HS-5 (cell line): ENCODE results near the gene KCNK6.

ENCODE experiments used
- DNase-seq: peaks from one replicate; pipeline ENCODE4 v3.0.0-alpha.2; 2012; ENCODE audit warnings: low read depth

The KCNK6 gene

DNA sequence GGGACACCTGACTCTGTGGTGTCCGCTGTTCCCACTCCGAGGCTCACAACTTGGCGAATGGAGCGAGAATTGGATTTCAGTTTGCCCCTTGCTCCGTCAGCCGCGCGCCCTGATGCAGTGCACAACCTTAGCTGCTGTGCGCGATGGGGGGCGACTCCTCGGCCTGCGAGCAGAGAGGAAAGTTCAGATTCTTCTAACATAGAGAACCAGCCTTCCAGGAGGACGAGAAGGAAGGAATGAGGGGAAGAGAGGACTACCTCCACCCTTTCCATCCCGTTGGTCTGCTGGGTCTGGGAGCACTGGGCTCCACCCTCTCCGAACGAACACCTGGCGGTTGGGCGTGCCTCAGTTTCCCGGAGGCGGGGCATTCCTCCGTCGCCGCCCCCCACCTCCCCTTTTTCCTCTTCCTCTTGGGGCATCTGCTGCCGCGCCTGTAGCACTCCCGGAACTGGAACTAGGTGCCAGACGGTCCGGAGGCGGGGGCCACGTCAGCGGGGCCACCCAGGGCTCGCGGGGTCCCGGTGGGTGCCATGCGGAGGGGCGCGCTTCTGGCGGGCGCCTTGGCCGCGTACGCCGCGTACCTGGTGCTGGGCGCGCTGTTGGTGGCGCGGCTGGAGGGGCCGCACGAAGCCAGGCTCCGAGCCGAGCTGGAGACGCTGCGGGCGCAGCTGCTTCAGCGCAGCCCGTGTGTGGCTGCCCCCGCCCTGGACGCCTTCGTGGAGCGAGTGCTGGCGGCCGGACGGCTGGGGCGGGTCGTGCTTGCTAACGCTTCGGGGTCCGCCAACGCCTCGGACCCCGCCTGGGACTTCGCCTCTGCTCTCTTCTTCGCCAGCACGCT, at the start of gene KCNK6:
Gene KCNK6 (plus strand): TSS at position 425 of the 838 bp plus-strand sequence. CDS start 106 bp downstream, at position 531.
- no peak for DNase-seq

DNA sequence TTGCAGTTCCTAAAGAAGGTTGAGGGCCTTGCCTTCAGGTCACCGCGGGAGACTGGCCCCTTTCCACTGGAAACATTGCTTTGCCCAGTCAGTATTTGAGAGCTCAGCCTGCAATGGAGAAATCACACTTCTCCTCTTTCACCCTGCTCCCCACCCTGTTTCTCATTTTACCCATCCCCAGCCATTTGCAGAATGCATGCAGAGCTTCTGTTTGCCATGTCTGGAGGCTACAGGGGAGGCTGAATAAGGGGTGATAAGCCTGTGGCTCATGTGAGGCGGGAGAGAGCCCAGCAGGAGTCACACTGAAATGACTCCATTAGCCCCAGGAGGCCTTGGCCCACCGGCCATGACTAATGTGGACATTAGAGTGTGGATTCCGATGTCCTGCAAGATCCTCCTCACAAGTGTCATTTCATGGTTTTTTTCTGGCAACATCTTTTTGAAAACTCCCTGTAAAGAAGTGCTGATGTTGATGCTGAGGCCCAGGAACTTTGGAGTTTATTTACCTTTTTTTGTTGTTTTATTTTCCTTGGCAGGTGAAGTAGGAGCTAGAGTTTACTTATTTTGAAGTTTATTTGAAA, 49.0 kb upstream of the KCNK6 start:
- no peak for DNase-seq

DNA sequence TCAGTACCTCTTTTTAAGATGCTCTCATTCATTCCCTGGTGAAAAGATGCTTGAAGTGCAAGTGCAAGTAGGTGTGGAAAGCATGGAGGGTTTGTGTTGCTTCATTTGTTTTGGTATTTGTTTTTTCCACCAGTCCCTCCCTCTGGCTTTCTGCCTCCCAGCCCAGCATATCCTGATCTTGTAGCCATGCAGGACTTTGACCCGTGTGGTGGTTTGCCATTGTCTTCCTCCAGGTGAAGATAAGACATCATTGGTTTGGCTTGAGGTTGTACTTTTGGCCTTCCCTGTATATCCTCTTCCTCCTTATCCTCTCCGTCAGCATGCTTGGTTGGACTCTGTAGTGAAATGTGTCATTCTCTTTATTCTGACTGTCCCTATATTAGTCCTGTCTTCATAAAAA, 46.1 kb upstream of the KCNK6 start:
- DNase-seq, result no peak

DNA sequence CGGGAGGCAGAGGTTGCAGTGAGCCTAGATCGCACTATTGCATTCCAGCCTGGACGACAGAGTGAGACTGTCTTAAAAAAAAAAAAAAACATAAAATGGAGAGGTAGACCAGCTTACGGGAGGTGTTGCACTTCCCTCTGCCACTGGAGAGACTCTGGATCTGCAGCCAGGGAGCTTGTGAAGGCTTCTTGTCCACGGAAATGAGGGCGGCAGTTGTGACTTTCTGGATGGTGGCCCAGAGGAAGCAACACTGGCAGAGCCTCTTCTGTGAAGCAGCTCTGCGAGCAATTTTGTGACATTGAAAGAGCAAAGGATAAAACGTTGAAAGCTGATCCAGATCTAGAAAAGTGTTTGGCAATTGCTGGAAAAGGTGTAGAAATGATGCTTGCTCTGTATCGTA, 44.9 kb upstream of the KCNK6 start:
- no peak for DNase-seq

DNA sequence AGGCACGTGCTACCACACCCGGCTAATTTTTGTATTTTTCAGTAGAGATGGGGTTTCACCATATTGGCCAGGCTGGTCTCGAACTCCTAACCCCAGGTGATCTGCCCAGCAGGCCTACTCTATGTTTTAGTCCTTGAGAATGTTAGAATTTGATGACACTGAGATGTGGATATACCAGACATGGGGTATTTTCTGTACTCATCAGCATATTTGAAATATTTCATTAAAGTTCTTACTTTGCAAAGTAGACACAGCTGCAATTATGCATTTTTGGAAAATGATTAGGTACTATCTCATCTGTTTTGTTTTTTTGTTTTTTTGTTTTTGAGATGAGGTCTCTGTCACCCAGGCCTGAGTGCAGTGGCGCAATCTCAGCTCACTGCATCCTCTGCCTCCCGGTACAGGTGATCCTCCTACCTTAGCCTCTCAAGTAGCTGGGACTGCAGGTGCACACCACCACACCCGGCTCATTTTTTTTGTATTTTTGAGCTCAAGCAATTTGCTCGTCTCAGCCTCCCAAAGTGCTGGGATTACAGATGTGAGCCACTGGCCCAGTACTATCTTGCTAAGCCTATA, 42.6 kb upstream of the KCNK6 start:
- no peak for DNase-seq

DNA sequence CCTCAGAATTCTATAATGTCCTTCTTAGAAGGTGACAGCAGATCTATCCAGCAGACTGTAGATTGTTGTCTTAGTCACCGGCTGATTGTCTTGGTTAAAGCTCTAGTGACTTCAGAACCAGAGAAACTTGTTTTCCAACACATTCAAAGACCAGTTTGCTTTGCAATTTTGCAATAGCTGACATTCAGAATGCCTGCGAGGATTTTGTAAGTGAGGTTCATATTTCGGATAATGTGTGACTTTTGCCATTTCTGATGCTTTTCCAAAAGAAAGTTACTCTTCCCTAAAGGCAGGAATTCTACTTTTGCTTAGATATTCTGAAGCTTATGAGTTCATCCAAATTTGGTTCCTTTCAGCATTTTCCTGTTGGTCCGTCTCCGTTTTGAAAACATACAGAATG, 42.1 kb upstream of the KCNK6 start:
- DNase-seq, result no peak

DNA sequence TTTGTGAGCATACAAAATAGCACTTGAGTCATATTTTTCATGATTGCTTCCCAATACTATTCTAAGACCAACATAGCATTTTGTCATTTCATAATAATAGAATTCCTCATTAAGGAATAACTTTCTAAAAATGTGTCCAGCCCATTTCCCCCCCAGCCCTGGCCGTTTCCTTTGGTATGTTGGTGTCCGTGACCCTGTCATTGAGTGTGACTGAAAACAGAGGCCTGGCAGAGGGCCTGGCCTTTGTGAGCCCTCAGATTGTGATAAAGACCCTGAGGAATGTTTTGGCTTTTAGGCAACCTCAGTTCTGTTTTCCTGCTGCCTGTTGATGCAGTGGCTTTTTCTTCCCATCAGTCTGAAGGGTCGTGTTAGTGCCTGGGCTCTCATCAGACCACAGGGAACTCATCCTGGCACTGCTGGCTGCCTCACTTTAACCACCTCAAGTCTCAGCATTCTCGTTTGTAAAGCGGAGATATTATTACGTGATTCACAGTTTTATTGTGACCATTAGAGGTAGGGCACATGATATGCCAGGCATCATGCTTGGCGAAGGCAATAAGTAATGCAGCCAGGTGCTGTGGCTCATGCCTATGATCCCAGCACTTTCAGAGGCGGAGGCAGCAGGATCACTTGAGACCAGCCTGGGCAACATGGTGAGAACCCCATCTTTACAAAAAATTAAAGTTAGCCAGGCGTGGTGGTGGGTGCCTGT, 41.5 kb upstream of the KCNK6 start:
- peak; percentile 65 for DNase-seq

DNA sequence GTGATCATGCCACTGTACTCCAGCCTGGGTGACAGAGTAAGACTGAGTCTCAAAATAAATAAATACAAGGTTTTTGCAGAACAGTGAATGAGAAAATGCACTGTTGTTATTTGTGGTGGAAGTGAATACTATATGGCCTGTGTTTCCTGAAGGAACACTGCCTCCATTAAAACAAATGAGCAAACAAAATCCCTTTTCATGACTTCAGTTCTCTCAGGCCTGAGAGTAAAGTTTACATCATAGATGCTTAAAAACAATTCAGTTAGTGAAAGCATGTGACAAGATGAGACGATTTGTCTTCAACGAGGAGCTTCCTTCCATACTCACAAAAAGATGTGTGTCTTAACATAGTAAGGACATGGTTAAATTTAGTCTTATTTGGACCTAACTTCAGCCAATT, 40.9 kb upstream of the KCNK6 start:
- DNase-seq, result no peak

DNA sequence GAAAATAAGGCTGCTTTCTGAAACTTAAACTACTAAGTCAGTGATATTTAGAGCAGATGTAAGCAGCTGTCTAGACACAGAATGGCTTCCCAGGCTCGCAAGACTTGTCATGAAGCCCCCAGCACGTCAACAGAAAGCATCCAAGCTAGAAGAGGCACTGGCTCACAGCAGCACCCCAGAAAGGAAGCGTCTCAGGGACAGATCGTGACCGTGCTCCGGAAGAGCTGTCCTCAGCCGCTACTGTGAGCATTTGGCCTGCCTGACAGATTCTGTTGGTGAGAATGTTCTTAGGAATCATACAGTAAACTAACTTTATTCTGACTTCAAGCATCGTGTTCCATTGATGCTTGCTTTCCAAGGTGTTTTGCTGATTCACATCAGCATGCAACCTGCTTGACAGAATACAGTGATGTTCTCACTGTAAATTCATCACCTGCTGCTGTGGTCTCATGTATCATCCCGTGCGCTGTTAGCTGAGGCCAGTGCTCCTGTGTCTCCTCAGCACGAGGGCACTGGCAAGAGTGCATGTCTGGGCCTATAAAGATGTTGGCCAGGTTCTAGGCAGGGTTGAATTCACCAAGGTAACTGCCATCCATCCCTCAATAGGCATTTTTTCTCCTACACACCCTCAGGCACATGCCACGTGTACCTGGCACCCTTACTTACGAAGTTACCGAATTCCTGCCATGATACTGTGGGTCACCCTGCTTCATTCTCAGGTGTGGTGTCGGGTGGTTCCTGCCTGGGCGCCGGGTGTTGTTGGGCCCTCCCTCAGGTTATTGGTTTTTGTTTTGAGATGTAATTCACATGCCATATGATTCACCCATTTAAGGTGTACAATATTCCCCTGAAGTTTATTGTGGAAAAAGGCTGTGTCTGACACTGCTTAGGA, 39.4 kb upstream of the KCNK6 start:
- DNase-seq, result no peak

DNA sequence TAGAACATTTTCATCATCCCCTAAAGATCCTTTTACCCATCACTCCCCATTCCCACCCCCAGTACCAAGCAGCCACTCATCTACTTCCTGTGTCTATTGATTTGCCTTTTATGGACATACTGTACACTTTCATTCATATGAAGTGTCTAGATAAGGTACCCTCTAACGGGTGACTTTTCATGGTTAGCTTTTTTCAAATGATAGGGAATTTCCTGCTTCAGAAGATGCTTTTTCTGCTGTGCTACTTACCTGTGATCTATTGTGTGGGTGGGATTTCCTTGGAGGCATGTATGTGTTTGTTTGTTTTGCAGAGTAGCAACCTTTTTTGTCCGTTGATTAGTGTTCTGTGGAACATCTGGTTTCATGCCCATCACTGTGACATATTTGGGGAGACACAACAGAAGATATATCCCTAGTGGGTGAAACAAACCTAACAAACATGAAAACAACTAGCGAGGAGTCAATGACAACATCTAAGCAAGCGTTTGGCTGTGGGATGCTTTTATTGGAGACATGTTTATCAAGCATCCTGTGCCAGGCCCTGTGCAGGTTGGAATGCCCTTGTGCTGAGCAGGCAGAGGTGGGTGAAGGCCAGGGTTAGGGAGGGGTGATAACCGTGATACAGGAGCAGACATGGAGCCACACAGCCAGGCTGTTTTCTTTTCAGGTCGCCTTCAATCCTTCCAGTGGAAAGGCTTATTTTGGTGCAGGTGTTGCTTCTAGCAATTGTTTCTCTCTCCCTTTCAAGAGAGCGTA, 37.7 kb upstream of the KCNK6 start:
- no peak for DNase-seq

DNA sequence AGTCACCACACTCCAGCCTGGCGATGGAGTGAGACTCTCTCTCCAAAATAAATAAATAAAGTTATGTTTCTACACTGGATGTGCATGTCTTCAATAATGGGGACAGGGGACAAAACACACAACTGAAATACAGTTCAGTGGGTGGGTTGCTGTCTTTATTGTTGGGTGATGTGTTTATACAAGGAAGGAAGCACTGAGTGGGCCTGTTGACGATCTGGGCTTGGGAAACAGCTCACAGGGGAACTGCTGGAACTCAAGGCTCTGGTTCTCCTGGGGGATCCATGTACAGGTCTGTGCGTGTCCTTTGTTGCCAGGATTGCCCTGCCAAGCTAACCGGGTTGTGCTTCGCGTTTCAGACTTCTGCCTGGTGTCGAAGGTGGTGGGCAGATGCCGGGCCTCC, 36.4 kb upstream of the KCNK6 start:
- no peak for DNase-seq

DNA sequence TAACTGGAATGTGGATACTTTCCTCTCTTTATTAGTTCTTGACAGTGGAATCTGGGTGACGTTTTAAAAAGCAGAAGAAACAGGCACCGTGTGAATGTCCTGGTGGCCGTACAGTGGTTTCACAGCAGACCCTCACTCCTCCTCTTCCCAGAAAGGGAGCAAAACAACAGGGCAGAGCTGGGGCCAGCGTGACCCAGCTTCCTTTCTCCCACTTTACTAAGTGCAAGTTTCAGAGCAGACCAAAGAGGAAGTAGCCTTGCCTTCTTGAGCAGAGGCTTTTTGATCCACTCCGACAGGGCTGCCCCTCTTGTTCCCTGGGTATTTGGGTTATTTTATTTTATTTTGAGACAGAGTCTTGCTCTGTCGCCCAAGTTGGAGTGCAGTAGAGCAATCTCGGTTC, 35.2 kb upstream of the KCNK6 start:
- DNase-seq, result no peak

DNA sequence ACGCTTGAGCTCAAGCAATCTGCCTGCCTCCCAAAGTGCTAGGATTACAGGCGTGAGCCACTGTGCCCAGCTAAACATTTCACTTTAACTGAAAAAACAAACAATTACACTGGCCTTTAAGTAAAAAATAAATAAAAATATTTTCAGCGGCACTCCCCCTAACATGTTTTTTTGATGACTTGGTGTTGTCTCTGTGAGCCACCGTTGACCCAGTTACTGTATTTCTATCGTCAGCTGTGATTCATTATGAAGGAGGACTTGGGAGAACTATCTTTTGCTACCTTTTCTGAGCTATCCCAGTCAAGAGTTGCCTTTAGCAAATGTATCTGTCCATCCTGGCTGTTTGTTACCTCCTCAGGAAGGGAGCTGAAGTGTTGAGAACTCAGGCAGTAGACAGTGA, 34.1 kb upstream of the KCNK6 start:
- DNase-seq, result no peak

DNA sequence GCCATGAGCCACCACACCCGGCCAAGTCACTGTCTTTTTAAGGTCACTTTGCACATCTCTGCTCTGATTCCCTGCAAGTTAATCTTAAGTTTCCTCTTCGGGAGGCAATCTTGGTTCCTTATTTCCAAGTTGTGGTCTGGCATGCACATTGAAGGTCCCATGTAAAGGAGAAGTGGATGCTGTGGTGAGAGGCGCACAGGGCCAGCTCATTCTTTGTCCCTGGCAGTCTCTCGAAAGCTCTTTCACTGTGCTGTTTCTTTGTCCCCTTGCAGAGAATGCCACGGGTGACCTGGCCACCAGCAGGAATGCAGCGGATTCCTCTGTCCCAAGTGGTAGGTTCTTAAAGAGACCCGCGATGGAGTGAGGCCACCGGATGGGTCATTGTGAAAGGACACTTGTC, 32.0 kb upstream of the KCNK6 start:
- no peak for DNase-seq

DNA sequence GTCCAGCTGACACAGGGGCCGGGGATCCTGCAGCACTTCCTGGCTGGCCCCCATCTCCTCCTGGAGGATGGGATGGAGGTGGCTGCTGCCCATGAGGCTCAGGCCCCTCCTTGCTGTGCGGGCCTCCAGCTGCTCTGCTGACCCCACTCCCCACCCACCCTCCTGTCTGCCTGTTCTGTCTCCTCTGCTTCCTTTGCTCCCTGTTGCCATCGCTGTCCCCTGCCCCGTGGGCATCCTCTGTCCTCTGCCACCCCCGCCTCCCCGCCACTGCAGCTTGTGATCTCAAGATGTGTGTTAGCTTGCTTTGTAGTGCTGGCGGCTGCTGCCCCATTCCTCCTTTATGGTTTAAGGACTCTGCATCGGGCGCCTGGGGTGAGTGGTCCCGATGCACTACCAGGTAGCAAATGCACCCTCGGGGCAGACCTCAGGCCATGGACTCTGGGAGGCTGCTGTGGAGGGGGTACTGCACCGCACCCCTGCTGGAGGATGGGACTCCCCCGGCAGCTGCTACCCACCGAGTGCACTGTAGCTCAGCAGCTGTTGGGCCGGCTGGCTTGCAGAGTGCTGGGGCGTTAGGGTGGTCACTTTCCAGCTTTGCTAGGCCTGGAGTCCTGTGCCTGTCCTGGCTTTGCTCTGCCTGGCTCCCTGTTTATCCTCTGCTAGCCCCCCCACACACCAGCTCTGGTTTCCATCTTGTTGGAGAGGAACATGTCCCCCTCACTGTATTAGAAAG, 31.4 kb upstream of the KCNK6 start:
- no peak for DNase-seq

DNA sequence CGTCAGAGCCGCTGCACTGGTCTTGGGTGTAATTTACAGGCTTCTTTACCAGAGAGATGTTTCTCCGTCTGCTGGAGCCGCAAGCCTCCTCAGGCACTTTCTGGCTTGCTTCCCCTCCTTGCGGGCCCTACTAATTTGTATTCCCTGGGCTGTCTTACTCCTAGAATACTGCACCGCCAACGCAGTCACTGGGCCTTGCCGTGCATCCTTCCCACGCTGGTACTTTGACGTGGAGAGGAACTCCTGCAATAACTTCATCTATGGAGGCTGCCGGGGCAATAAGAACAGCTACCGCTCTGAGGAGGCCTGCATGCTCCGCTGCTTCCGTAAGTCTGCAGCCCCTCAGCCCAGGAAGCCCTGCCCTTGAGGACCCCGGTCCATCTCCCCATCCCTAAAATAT, 29.7 kb upstream of the KCNK6 start:
- DNase-seq, result no peak

DNA sequence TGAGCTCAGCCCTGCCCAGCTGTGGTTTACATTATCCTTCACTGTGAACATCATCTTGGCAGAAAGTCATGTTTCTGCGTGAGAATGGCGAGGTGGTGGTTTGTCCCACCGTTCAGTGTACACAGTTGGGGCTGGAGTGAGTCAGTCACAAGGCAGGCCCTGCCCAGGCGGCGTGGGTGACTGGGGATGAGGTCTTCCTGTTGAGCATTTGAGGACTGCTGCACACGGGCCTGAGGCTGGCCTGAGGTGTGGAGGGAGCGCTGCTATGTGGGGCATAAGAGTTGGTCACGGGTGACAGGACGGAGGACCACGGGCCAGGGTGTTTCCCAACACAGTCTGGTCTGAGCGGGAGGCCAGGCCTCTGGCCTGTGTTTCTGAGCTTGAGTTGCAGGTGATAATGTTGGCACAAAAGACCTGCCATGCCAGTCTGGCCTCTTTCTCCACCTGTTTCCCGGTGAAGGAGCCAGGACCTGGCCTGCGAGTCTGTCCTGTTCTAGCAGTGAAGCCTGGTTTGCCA, 29.0 kb upstream of the KCNK6 start:
- peak; percentile 73 for DNase-seq

DNA sequence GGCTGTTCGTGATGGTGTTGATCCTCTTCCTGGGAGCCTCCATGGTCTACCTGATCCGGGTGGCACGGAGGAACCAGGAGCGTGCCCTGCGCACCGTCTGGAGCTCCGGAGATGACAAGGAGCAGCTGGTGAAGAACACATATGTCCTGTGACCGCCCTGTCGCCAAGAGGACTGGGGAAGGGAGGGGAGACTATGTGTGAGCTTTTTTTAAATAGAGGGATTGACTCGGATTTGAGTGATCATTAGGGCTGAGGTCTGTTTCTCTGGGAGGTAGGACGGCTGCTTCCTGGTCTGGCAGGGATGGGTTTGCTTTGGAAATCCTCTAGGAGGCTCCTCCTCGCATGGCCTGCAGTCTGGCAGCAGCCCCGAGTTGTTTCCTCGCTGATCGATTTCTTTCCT, 27.8 kb upstream of the KCNK6 start:
- no peak for DNase-seq

DNA sequence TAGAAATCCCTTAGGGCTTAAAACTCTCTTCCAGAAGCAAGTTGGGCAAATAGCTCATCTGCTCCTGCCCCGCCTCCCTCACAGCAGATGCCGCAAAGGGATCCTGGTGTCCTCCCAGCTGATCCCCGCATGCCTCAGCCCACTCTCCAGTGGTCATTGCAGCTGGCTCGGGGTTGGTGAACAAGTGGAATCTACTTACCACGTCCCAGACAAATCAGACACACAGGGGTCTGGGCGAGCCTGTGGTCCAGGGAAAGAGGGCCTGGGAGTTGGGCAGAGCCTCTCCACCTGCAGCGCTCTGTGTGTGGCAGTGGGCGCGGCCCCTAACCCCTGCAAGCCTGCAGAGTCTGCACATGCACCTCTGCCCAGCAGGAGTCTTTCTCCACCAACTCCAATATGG, 26.4 kb upstream of the KCNK6 start:
- no peak for DNase-seq

DNA sequence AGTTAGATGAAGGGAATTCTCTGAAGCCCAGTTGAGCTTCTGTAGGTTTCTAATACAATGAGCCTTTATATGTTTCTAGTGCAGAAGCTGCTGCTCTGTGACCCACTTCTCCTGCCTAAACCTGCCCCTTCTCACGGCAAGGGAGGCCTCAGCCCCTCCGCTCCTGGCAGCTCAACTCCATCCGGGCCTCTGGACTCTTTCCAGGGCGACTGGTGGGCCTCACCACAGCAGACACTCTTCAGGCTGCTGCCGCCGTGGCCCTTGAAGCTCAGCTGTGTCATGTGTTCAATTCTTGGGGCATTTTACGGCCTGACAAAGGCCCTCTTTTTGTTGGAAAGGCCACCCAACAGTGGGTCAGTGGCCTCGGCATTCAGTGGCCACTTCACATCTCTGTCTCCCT, 25.6 kb upstream of the KCNK6 start:
- no peak for DNase-seq
